Left ventricle myocardium inferior (tissue), 1 donor: Measurements from ENCODE around the gene PMFBP1. TPM values are rescaled to one million over a fixed set of nuclear protein-coding genes. Genes with fewer than 3 reads are reported as not detected.

Experiments
- DNase-seq: peaks from one replicate; pipeline ENCODE4 v3.0.0-alpha.2; 2020
- H3K27ac ChIP-seq: fragments of 200-600 bp; replicated peaks from 2 replicates; pipeline ENCODE4 v1.8.0; 2021
- H3K27me3 ChIP-seq: fragments of 200-600 bp; 2 replicates; pipeline ENCODE4 v1.8.0; 2021; ENCODE audit warnings: low read depth
- H3K36me3 ChIP-seq: fragments of 200-600 bp; 2 replicates; pipeline ENCODE4 v1.8.0; 2021
- H3K4me1 ChIP-seq: fragments of 200-600 bp; 2 replicates; pipeline ENCODE4 v1.8.0; 2021
- H3K4me3 ChIP-seq: fragments of 200-600 bp; 2 replicates; pipeline ENCODE4 v1.8.0; 2021; ENCODE audit warnings: mild to moderate bottlenecking, moderate library complexity
- H3K9me3 ChIP-seq: fragments of 200-600 bp; replicated peaks from 2 replicates; pipeline ENCODE4 v1.8.0; 2021
- intact Hi-C: fragments of 100-400 bp; cut with micrococcal nuclease; formaldehyde crosslinking; loops from one replicate; pipeline ENCODE4 v1.11.0; 2022
- total RNA-seq: library from RNA; stranded (reverse); fragmentation: NEBNext Ultra II Directional; extraction: Animal tissue kit (Norgen Biotek cat#: 25700); gene quantifications from one replicate; pipeline ENCODE4 v1.2.1, GENCODE V29; 2021
- TF ChIP-seq, protein P1 (sequence below): fragments of 200-600 bp; IDR thresholded peaks from 2 replicates; pipeline ENCODE4 v1.8.0; 2021; ENCODE audit warnings: antibody characterized with exemption, mild to moderate bottlenecking, borderline replicate concordance
- donor health status: DM: no; HTN: yes; CAD: no; lungs with severe emphysema.

PMFBP1 gene
- total RNA-seq, 1 donor from 2014 or later = 0.05 TPM

DNA sequence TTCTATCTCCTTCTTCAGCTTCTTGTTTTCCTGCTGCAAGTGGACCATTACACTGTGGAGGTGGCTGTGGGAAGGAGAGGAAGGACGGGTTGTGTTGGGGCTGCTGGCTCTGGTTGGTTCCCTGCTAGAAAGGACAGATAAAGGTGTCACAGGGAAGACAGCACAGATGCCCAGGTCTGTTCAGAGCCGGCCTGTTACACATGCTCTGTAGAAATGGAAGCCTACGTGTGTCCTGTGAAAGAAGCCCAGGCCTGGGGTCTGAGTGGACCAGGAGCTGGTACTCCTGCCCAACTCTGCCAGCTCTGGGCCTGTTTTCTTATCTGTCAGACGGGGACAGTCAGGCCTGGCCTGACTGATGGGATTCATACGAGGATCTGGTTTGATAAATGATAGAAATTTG, 51.9 kb downstream of the PMFBP1 start:
- DNase-seq = no peak
- peaks cover 7% of the 10 kb centered on the region for H3K9me3 ChIP-seq
- intact Hi-C loops = no loop called here
- TF ChIP-seq, protein P1, sequence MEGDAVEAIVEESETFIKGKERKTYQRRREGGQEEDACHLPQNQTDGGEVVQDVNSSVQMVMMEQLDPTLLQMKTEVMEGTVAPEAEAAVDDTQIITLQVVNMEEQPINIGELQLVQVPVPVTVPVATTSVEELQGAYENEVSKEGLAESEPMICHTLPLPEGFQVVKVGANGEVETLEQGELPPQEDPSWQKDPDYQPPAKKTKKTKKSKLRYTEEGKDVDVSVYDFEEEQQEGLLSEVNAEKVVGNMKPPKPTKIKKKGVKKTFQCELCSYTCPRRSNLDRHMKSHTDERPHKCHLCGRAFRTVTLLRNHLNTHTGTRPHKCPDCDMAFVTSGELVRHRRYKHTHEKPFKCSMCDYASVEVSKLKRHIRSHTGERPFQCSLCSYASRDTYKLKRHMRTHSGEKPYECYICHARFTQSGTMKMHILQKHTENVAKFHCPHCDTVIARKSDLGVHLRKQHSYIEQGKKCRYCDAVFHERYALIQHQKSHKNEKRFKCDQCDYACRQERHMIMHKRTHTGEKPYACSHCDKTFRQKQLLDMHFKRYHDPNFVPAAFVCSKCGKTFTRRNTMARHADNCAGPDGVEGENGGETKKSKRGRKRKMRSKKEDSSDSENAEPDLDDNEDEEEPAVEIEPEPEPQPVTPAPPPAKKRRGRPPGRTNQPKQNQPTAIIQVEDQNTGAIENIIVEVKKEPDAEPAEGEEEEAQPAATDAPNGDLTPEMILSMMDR = no peak
- peaks cover 3% of the 10 kb centered on the region for H3K4me1 ChIP-seq
- H3K36me3 ChIP-seq = no peaks in the 10 kb centered on the region
- no peak overlapping the region for H3K4me3 ChIP-seq
- no peaks in the 10 kb centered on the region for H3K27me3 ChIP-seq
- no peak overlapping the region for H3K27ac ChIP-seq

DNA sequence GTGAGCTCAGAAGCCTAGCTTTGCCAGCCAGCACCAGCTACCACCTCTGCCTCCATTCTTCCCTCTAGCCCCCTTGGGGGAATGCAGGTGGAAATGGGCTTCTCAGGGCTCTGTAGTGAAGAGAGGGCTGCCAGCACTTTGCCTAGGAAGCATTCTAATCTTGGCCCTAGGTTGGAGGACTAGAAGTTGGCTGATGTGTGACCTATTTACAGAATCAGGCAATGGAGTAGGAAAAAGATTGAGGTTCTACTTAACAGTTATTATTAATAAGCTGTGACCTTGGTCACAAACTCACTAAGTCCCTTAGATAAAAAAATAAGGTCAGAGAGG, 58.4 kb downstream of the PMFBP1 start:
- no peak for DNase-seq
- Histone ChIP-seq H3K27me3 (no peaks in the 10 kb centered on the region), H3K4me1 (peaks cover 8% of the 10 kb centered on the region), H3K4me3 (no peak overlapping the region), H3K27ac (peak overlapping the region; percentile 3), H3K9me3 (peaks cover 7% of the 10 kb centered on the region), H3K36me3 (peaks cover 48% of the 10 kb centered on the region)
- intact Hi-C loops = no loop called here
- TF ChIP-seq, protein P1 = no peak

DNA sequence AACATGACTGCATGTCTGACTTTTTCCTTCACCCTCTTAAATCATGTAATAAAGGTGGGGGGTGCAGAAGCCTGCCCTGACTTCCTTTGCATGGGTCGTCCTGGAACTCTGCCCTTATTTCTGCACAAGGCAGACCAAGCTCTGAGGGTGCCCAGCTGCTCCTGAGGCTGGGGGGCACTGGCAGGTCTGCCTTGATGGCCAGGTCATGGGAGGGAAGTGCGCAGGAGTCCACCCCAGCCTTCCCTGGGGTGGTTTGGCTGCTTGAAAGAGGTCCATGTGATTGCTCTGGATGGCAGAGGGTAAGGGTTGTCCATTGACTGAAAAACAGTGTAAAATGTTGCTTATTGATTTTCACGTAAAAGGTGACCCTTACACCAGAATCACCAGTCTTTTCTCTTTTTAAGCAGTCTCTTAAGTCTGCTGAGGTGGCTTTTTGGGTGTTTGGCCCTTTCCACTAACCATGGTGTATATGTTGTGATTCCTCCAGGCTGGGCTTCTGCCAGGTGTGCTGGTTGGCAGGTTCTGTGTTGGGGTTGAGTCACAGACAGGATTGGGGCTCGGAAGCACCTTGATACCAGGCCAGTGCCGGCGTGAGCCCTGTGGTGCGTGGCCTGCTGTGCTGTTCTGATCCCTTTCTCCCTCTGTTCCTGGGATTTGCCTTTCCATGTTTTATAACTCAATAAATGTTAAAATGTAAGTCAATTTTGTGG, 58.9 kb downstream of the PMFBP1 start:
- Histone ChIP-seq H3K27me3 (no peaks in the 10 kb centered on the region), H3K36me3 (peaks cover 53% of the 10 kb centered on the region), H3K4me3 (no peak overlapping the region), H3K27ac (no peak overlapping the region), H3K9me3 (peaks cover 7% of the 10 kb centered on the region), H3K4me1 (peaks cover 8% of the 10 kb centered on the region)
- intact Hi-C loops = no loop called here
- DNase-seq = no peak
- TF ChIP-seq, protein P1 = no peak

DNA sequence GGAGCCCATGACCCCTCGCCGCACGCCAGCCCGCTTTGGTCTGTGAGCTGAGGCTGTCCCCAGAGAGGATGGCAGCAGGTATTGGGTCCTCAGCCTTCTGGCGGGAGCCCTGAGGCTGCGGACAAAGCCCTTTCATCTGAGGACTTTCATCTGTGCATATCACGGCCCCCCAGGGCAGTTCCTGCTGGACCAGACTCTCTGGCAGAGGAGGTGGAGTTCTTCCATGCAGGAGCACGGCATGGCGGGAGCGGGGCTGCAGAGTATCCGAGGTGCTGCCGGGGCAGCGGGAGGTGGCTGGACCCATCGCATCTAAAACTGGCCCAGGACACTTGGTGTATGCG, 59.5 kb downstream of the PMFBP1 start:
- peaks cover 8% of the 10 kb centered on the region for H3K4me1 ChIP-seq
- no peak overlapping the region for H3K4me3 ChIP-seq
- peaks cover 7% of the 10 kb centered on the region for H3K9me3 ChIP-seq
- no peak for DNase-seq
- no peaks in the 10 kb centered on the region for H3K27me3 ChIP-seq
- peaks cover 60% of the 10 kb centered on the region for H3K36me3 ChIP-seq
- intact Hi-C loops = no loop called here
- no peak overlapping the region for H3K27ac ChIP-seq
- TF ChIP-seq, protein P1 = no peak

DNA sequence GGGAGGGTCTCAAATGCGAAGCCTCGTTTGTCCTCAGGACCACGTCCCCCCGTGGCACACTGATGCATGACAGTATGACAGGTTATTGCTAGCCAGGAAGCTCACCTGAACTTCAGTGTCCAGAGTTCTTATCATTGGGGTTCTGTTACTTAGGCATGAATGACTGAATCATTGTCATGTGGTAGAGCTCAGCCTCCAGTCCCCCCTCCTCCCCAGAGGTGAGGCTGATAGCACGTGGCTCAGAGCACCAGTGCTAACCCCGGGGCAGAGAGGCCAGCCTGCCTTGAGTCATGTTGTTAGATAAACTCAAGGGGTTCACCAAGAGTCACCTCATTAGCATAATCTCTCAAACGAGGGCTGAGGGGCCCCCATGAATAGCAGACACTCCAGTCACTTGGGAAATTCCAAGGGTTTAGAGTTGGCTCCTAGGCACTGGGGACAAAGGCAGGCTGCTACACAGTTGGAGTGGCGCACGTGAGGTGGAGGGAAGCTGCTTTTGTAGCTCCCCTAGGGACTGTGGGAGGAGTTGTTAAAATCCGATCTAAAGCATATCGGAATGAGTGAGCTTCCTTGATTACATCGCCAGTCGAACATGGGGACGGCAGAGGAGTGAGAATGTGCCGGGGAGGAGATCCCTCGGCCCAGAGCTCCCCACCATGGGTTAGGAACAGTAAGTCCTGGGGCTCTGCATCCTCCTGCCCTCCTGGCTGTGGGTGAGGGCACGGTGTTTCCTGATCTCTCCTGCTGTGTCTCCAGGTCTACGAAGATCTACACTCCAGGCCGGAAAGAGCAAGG, 60.1 kb downstream of the PMFBP1 start:
- peaks cover 65% of the 10 kb centered on the region for H3K36me3 ChIP-seq
- H3K4me3 ChIP-seq = no peak overlapping the region
- TF ChIP-seq, protein P1 = no peak
- H3K27ac ChIP-seq = no peak overlapping the region
- H3K27me3 ChIP-seq = no peaks in the 10 kb centered on the region
- no peak for DNase-seq
- peaks cover 7% of the 10 kb centered on the region for H3K9me3 ChIP-seq
- intact Hi-C loops = no loop called here
- H3K4me1 ChIP-seq = peaks cover 8% of the 10 kb centered on the region
